ENCODE results near the gene KLRC1.
"Not testable (repeated sequence)": the region's sequence is repeated elsewhere in the genome, so short reads cannot be mapped to it uniquely, and the experiment has no call there.

KLRC1 gene

GRCh38 chr12:10453156-10453555, at the start of gene KLRC1:
KLRC1 (minus strand) TSS chr12:10453377; CDS start chr12:10451156, 2,221 bp downstream.
- DNase-seq = no peak

GRCh38 chr12:10501030-10501429, 47.9 kb upstream of the KLRC1 start:
- no peak for DNase-seq

- no peak for DNase-seq
Measured at GRCh38 chr12:10498042-10498441, 44.9 kb upstream of the KLRC1 start.

GRCh38 chr12:10497602-10498001, 44.4 kb upstream of the KLRC1 start:
- no peak for DNase-seq

- no peak for DNase-seq
Measured at GRCh38 chr12:10491766-10492165, 38.6 kb upstream of the KLRC1 start.

GRCh38 chr12:10487328-10487727, 34.2 kb upstream of the KLRC1 start:
- DNase-seq = not testable (repeated sequence)

GRCh38 chr12:10481901-10482300, 28.7 kb upstream of the KLRC1 start:
- not testable (repeated sequence) for DNase-seq

- DNase-seq = not testable (repeated sequence)
Measured at GRCh38 chr12:10472808-10473207, 19.6 kb upstream of the KLRC1 start.

- DNase-seq = no peak
Measured at GRCh38 chr12:10469701-10470100, 16.5 kb upstream of the KLRC1 start.

- no peak for DNase-seq
Measured at GRCh38 chr12:10466311-10466710, 13.1 kb upstream of the KLRC1 start.

GRCh38 chr12:10457760-10458159, 4.6 kb upstream of the KLRC1 start:
- no peak for DNase-seq

GRCh38 chr12:10456856-10457255, 3.7 kb upstream of the KLRC1 start:
- DNase-seq = no peak

GRCh38 chr12:10455766-10456165, 2.6 kb upstream of the KLRC1 start:
- no peak for DNase-seq

- DNase-seq = no peak
Measured at GRCh38 chr12:10454531-10454930, 1.4 kb upstream of the KLRC1 start.

- no peak for DNase-seq
Measured at GRCh38 chr12:10448236-10448635, 4.9 kb downstream of the KLRC1 start.

GRCh38 chr12:10446052-10446451, 7.1 kb downstream of the KLRC1 start:
- not testable (repeated sequence) for DNase-seq

GRCh38 chr12:10441144-10441543, 12.0 kb downstream of the KLRC1 start:
- not testable (repeated sequence) for DNase-seq

GRCh38 chr12:10439608-10440274, 13.4 kb downstream of the KLRC1 start:
- DNase-seq = not testable (repeated sequence)

- not testable (repeated sequence) for DNase-seq
Measured at GRCh38 chr12:10437601-10438000, 15.6 kb downstream of the KLRC1 start.

GRCh38 chr12:10435816-10436215, 17.4 kb downstream of the KLRC1 start, which contains the start of gene KLRC2:
KLRC2 (minus strand) TSS chr12:10436010; CDS start chr12:10435986, 24 bp downstream.
- DNase-seq = not testable (repeated sequence)

GRCh38 chr12:10430623-10431022, 22.6 kb downstream of the KLRC1 start:
- DNase-seq = not testable (repeated sequence)

GRCh38 chr12:10425938-10426337, 27.2 kb downstream of the KLRC1 start:
- not testable (repeated sequence) for DNase-seq

GRCh38 chr12:10424260-10424899, 28.8 kb downstream of the KLRC1 start:
- DNase-seq = not testable (repeated sequence)

GRCh38 chr12:10422159-10422558, 31.0 kb downstream of the KLRC1 start:
- DNase-seq = not testable (repeated sequence)
